RWPE1 (cell line): Measurements from ENCODE around the gene RAD50.
A peak's percentile ranks its signal among the peaks of the same experiment; 100 is the strongest.

ENCODE experiments used
- CTCF ChIA-PET: fragments of 350-600 bp; sonication (Branson Sonifier 250); formaldehyde crosslinking; extraction: SDS; loops from one replicate; lab custom pipeline; 2021; lab: Yijun Ruan, JAX
- POLR2A ChIA-PET: fragments of 400-600 bp; formaldehyde crosslinking; extraction: SDS; loops from one replicate; lab custom pipeline; 2020; ENCODE audit warnings: antibody characterized with exemption; ENCODE audit not compliant: low non-redundant PET; lab: Yijun Ruan, JAX
- DNase-seq: peaks from one replicate; pipeline ENCODE4 v3.0.0; 2012; ENCODE audit warnings: low spot score
- H3K27ac ChIP-seq: fragments of 450-650 bp; 2 replicates; pipeline ENCODE4 v1.5.1; 2017
- TF ChIP-seq, protein P1 (sequence below): fragments of 450-650 bp; conservative IDR thresholded peaks from 2 replicates; pipeline ENCODE4 v1.5.1; 2017; ENCODE audit warnings: low read depth, mild to moderate bottlenecking

The RAD50 gene

DNA sequence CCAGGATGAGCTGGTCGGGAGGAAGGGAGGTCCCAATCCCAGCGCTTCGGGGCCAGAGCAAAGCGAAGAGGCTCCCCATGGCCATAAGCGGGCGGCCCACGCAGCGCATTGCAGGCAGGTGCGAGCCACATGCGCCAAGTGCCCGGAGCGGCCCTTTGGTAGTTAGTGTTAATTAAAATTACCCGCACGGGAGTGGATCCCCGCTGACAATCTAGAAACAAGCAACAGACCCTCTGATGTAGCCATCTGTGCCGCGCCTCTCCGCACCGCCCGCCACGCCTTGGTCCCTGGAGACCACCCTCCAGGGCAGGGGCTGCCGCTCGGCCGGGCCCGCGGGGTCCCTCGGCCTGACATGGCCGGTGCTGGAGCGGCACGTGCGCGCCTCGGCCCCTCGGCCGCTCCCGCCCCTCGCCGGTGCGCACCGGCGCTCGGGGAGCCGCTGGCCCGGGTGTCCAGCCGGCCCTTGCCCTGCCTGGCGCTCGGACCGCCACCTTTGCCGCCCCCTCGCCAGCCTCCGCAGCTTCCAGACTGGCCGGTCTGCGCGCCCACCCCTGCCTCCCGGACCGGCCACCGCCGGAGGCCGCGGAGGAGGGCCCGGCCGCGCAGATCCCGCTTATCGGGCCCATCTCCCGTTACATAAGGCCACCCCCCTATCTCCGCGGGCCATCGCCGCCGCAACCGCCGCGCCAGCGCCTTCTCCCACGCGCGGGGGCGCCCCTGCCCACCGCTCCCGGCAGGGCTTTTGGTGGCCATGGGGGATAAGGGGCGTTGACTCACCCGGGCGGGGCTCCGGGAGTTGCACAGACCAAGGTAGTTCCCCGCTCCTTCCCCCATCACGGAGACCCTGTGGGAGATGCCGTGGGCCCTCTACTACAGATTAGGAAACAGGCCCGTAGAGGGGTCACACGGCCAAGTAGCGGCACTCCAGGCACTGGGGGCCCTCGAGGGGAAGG is 99.3 kb downstream of the RAD50 start:
- CTCF ChIA-PET, result interaction anchor here (0.7 to 1.0 kb wide), 3 partner anchors 18 to 361 kb away, joined by 3 to 4 read pairs (median 3); no protein-coding TSS in a partner anchor
- TF ChIP-seq, protein P1, sequence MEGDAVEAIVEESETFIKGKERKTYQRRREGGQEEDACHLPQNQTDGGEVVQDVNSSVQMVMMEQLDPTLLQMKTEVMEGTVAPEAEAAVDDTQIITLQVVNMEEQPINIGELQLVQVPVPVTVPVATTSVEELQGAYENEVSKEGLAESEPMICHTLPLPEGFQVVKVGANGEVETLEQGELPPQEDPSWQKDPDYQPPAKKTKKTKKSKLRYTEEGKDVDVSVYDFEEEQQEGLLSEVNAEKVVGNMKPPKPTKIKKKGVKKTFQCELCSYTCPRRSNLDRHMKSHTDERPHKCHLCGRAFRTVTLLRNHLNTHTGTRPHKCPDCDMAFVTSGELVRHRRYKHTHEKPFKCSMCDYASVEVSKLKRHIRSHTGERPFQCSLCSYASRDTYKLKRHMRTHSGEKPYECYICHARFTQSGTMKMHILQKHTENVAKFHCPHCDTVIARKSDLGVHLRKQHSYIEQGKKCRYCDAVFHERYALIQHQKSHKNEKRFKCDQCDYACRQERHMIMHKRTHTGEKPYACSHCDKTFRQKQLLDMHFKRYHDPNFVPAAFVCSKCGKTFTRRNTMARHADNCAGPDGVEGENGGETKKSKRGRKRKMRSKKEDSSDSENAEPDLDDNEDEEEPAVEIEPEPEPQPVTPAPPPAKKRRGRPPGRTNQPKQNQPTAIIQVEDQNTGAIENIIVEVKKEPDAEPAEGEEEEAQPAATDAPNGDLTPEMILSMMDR, result no peak
- no peak overlapping the region for H3K27ac ChIP-seq
- peak; percentile 45 for DNase-seq
- POLR2A ChIA-PET, result no interaction called here

DNA sequence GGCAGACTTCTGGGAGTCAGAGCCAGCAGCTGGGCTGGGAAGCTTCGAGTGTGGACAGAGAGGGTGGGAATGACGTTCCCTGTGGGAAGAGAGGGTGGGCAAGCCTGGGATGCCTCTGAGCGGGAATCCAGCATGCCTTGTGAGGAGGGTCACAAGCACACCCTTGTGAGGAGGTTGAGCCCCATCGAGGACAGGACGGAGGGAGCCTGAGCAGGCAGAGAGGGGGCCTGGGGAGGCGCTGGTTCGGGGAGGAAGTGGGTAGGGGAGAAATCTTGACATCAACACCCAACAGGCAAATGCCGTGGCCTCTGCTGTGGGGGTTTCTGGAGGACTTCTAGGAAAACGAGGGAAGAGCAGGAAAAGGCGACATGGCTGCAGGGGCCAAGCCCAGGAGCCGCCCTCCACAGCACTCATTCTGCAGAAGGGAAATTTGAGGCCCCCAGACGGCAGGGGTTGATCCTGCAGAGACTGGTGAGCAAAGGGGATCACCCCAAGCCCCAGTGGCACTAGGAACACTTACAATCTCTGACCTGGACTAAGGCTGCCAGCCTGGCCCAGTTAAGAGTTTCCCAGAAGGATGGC is 100.1 kb downstream of the RAD50 start:
- DNase-seq, result no peak
- no peak overlapping the region for H3K27ac ChIP-seq
- TF ChIP-seq, protein P1, result no peak
- ChIA-PET CTCF (interaction anchor here (0.6 to 1.0 kb wide), 2 partner anchors 18 to 63 kb away, joined by 3 to 4 read pairs; no protein-coding TSS in a partner anchor), POLR2A (no interaction called here)

DNA sequence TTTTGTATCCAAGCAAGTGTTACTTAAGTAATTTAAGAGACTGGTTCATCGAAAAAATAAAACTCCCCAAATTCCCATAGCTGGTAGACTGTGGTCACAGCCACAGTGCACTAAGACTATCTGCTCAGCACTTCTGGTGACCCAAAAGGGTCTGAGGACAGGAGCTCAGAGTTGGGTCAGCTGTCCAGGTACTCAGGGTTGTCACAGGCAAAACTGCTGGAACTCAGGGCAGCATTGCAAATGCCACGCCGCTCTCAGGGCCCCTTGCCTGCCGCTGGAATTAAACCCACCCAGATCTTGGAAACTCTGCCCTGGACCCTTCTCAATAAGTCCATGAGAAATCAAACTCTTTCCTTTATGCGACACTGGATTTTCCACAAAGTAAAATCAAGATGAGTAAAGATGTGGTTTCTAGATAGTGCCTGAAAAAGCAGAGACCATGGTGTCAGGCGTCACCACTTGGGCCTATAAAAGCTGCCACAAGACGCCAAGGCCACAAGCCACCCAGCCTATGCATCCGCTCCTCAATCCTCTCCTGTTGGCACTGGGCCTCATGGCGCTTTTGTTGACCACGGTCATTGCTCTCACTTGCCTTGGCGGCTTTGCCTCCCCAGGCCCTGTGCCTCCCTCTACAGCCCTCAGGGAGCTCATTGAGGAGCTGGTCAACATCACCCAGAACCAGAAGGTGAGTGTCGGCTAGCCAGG is 101.1 kb downstream of the RAD50 start, which contains the start of gene IL13:
IL13 (plus strand) TSS at position 498 of the 705 bp plus-strand sequence; CDS start at position 512, 14 bp downstream.
- H3K27ac ChIP-seq, result no peak within 1 kb of the TSS
- no peak for DNase-seq
- POLR2A ChIA-PET, result no interaction called here
- CTCF ChIA-PET, result interaction anchor here (0.6 kb wide), 1 partner anchor 64 kb away, joined by 4 read pairs; no protein-coding TSS in a partner anchor
- TF ChIP-seq, protein P1, result no peak

DNA sequence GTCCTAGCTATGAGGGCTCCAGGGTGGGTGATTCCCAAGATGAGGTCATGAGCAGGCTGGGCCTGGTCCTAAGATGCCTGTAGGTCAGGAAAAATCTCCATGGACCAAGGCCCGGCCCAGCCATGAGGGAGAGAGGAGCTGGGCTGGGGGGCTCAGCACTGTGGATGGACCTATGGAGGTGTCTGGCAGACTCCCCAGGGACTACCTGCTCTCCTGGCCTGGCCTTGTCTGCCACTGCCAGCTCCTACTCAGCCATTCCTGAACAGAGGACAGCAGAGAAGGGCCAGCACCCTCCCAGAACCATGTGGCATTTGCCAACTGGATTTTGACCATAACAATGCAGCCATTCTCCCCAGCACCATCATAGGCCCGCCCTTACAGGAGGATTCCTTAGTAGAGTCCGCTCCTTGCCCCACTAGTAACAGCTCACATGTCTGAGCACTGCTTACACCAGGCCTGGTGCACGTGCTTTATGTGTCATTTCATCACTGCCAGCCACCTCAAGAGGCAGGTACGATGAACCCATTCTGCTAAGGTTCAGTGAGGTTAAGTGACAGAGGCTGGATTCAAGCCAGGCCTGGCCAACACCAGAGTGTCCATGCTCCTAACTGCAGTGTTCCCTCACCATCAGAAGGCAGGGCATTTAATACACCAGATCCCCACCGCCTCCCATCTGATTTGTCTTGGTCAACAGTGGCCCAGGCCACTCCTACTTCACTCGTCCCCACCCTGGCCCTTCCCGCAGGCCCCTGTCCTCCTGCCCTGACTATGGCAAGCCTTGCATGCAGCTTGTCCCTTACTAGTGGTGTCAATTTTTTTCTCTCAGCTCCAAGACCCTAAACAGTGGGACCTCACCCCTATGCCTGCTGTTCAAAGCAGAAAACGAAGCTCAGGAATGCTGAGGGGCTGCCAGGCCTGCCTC is 101.9 kb downstream of the RAD50 start:
- ChIA-PET POLR2A (no interaction called here), CTCF (interaction anchor here (0.7 kb wide), 1 partner anchor 57 kb away, joined by 3 read pairs; no protein-coding TSS in a partner anchor)
- no peak for DNase-seq
- no peak overlapping the region for H3K27ac ChIP-seq
- TF ChIP-seq, protein P1, result no peak

DNA sequence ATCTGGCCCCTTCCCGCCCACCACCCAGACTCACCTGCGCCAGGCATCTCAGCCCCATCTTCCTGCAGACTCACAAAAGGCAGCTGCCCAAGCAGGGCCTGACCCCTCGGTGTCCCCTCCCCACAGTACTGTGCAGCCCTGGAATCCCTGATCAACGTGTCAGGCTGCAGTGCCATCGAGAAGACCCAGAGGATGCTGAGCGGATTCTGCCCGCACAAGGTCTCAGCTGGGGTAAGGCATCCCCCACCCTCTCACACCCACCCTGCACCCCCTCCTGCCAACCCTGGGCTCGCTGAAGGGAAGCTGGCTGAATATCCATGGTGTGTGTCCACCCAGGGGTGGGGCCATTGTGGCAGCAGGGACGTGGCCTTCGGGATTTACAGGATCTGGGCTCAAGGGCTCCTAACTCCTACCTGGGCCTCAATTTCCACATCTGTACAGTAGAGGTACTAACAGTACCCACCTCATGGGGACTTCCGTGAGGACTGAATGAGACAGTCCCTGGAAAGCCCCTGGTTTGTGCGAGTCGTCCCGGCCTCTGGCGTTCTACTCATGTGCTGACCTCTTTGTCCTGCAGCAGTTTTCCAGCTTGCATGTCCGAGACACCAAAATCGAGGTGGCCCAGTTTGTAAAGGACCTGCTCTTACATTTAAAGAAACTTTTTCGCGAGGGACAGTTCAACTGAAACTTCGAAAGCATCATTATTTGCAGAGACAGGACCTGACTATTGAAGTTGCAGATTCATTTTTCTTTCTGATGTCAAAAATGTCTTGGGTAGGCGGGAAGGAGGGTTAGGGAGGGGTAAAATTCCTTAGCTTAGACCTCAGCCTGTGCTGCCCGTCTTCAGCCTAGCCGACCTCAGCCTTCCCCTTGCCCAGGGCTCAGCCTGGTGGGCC is 103.1 kb downstream of the RAD50 start:
- H3K27ac ChIP-seq, result no peak overlapping the region
- ChIA-PET POLR2A (no interaction called here), CTCF (interaction anchor here (0.6 to 0.7 kb wide), 2 partner anchors 56 to 422 kb away, joined by 3 read pairs; no protein-coding TSS in a partner anchor)
- no peak for DNase-seq
- TF ChIP-seq, protein P1, result no peak
